ENCODE data around the gene MAP4K3.

- TF ChIP-seq CTCF (IDR thresholded peaks at IDR 0.05) (no peak), REST (IDR thresholded peaks at IDR 0.05; ENCODE audit: insufficient read depth in 1 of 2, low read depth in 2 of 2, low read length in 1 of 2) (no peak), POLR2AphosphoS5 (IDR thresholded peaks at IDR 0.05; ENCODE audit: low read depth, low read length) (no peak)
Measured at GRCh38 chr2:39468579-39469451, 31.7 kb upstream of the MAP4K3 start.

Measured in Panc1 (cell line).